Dermis blood vessel endothelial cell (primary cell): ENCODE results near the gene GLCCI1. TPM values are rescaled to one million over a fixed set of nuclear protein-coding genes. Genes with fewer than 3 reads are reported as not detected.
"Not testable (repeated sequence)": the region's sequence is repeated elsewhere in the genome, so short reads cannot be mapped to it uniquely, and the experiment has no call there.

Source experiments
- DNase-seq: peaks from one replicate; pipeline ENCODE4 v3.0.0; 2010
- total RNA-seq: library from RNA; depleted of rRNA; stranded (reverse); fragments of >200 nt; gene quantifications from 2 replicates; pipeline ENCODE4 v1.2.3, GENCODE V29; 2014

Gene GLCCI1
- total RNA-seq, 1 donor from 2014 or later: 0.85 TPM

- DNase-seq: no peak
Observed at GRCh38 chr7:8052824-8053223, 84.2 kb downstream of the GLCCI1 start.

GRCh38 chr7:8056439-8056838 is 87.8 kb downstream of the GLCCI1 start:
- no peak for DNase-seq

GRCh38 chr7:8057566-8057965 is 89.0 kb downstream of the GLCCI1 start:
- DNase-seq: no peak

DNA sequence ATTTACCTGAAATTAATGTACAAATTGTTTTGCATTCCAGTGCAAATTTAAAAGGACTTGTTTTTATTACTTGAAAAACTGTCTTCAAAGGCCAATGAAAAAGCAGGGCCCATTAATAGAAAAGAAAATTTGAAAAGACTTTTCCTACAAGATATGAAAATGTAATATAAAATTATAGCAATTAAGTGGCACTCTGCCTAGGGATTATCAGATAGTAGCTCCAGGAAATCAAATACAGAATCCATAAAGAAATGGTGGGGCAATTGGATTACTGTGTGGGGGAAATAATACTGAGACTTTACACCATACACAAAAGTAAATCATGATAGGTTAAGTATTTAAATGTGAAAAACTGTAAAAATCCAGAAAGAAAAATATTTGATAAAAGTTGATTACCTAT is 89.7 kb downstream of the GLCCI1 start:
- no peak for DNase-seq

DNA sequence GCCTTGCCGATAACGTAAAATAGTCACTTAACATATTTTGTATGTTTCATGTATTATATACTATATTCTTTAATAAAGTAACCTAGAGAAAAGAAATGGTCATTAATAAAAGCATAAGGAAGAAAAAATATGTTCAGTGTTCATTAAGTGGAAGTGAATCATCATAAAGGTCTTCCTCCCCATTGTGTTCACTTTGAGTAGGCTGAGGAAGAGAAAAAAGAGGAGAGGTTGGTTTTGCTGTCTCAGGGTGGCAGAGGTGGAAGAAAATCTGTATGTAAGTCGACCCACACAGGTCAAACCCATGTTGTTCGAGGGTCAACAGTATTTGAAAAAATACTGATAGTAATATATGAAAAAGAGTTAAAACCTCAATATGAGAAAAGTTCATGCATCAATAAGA is 90.3 kb downstream of the GLCCI1 start:
- DNase-seq: peak; percentile 65

GRCh38 chr7:8060241-8060640 is 91.6 kb downstream of the GLCCI1 start:
- no peak for DNase-seq

DNA sequence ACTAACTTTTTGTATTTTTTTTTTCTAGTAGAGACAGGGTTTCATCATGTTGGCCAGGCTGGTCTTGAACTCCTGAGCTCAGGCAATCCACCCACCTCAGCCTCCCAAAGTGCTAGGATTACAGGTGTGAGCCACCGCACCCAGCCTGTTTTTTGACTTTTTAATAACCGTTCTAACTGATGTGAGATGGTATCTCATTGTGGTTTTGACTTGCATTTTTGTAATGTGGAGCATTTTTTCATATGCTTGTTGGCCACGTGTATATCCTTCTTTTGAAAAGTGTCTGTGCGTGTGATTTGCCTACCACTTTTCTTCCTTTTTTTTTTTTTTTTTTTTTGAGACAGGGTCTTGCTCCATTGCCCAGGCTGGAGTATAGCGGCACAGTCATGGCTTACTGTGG is 94.7 kb downstream of the GLCCI1 start:
- DNase-seq: not testable (repeated sequence)

DNA sequence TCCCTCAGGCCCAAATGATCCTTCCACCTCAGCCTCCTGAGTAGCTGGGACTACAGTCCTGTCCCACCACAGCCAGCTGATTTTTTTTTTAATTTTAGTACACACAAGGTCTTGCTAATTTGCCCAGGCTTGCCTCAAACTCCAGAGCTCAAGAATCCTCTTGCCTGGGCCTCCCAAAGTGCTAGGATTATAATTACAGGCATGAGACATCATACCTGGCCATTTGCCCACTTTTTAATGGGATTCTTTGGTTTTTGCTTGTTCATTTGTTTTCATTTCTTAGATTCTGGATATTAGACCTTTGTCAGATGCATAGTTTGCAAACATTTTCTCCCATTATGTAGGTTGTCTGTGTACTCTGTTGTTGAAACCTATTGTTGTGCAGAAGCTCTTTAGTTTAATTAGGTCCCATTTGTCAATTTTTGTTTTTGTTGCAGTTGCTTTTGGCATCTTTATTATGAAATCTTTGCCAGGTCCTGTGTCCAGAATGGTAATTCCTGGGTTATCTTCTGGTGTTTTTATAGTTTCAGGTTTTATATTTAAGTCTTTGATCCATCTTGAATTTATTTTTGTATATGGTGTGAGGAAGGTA is 95.2 kb downstream of the GLCCI1 start:
- peak; percentile 1 for DNase-seq

- DNase-seq: no peak
Observed at GRCh38 chr7:8064828-8065227, 96.2 kb downstream of the GLCCI1 start.

DNA sequence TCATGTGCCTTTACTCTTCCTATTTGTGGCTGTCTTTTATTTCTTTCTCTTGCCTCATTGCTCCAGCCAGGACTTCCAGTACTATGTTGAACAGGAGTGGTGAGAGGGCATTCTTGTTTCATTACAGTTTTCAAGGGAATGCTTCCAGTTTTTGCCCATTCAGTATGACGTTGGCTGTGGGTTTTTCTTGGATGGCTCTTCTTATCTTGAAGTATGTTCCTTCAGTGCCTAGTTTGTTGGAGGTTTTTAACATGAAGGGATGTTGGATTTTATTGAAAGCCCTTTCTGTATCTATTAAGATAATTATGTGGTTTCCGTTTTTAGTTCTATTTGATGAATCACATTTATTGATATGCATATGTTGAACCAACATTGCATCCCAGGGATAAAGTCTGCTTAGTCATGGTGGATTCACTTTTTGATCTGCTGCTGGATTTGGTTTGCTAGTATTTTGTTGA is 96.8 kb downstream of the GLCCI1 start:
- no peak for DNase-seq

DNA sequence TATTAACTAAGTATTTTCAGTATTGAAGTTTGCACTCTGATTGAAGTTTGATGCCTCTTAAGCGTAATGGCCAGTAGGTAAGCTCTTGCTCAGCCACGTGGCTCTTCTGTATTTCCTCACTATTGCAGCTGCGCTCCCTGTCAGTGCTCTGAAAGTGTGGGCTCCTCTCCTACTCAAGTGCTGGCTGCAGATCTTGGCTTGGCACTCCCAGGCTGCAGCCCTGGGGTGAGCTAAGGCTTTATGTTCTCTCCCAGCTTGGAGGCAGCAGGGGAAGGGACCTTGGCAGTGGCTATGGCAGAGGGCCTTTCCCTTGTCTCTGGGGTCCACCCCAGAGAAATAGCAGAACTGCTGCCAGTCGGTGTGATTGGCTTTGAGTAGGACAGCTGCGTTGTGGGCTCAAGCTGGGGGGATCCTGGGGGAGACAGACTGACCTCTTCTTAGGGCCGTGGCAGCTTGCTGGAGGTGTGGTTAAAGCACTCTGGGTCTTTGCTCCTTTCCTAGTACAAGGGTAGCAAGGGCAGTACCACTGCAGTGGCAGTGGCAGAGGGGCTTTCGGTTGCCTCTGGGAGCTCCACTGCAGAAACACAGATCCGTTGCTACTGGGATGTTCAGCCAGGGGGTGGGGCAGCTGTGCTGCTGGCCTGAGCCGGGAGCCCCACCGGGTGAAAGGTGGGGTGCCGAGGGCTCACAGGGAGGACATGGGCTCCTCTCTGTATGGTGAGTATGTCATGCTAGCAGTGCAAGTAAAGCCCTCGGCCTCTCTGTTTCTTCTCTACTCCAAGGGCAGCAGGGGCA is 100.5 kb downstream of the GLCCI1 start:
- DNase-seq: no peak

DNA sequence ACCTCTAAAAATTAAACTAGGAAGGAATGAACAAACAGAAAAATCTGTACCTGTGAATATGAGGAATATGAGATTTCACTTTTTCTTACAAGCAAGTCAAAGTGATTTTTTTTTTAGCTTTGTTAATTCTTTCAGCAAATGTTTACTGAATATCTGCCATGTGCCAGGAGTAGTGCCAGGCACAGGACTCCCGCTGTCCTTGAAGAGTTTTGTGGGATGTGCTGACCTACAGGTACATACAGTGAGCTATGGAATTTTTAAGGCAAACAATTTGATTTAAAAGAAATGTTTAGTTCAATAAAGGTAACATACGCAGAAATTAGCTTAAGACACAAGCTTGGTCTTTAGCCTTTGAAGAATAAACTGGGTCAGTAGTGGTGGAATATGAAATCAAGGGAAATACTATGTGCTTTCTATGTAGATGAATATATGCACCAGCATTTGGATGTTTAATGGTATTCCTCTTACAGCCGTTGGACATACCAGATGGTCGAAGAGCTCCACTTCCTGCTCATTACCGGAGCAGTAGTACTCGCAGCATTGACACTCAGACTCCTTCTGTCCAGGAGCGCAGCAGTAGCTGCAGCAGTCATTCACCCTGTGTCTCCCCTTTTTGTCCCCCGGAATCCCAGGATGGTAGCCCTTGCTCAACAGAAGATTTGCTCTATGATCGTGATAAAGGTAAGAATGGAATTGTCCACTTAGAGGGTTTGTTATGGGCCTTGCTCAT is 102.0 kb downstream of the GLCCI1 start:
- no peak for DNase-seq

DNA sequence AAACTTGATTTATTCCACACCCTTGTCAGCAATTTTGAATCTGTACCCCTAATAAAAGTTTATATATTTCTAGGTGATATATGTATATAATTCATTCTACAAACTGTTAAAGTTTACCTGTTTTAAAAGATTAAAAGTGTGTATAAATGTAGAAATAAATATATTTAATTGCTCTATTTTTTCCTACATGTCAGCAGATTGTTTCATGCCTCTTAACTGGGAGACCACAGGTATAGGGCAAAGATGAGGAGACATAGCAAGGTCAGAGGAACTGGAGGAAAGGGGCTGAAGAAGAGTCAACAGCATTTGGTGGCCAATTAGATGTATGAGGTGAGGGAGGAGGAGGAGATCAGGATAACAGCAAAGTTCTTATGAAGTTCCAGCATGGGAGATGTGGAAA is 109.8 kb downstream of the GLCCI1 start:
- no peak for DNase-seq

GRCh38 chr7:8082762-8083161 is 114.2 kb downstream of the GLCCI1 start:
- no peak for DNase-seq

DNA sequence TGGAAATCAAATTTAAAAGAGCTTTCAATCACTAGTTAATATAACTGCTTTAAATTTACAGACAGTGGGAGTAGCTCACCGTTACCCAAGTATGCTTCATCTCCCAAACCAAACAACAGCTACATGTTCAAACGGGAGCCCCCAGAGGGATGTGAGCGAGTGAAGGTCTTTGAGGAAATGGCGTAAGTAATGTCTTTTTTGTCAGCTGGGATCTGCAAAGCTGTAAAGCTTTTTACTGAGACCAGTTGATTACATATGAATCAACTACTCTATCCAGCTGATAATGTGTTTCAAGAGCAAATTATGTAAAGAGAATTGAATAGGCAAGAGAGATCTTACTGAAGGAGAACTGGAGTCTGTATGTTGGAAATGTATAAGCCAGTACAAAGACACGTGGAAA is 116.2 kb downstream of the GLCCI1 start:
- DNase-seq: no peak

- no peak for DNase-seq
Observed at GRCh38 chr7:8085420-8085819, 116.8 kb downstream of the GLCCI1 start.

- DNase-seq: no peak
Observed at GRCh38 chr7:8086239-8086638, 117.6 kb downstream of the GLCCI1 start.

DNA sequence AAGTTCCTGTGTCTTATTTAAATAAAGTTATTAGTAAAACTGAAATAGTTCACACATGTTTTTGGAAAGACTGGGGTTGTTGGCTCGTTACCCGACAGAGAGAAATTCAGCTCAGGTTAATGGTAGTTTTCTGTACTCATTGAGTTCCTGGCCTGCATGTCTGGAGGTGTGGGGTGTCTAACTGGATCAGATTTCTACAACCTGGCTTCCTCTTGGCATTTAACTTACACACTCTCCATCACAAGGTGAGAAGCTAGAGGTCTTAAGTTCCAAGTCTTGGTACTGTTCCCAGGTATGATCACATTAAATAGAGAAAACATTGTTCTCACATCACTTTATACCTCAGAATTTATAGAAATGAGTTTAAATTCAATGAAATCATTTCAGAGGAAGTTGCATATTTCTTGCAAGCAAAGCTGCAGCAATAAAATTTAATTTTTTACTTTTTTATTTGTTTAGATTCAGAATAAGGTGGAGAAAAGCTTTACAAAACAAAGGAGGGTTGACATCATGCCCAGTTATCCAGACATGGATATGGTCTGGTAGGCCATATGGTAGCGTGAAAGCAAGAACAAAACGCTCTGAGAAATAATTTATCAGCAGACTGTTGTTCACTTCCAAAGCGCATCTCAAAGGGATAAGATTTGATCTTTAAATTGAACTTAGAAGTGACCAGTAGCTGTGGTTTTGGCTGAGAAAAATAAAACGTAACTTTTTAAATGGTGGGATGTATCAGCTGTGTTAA is 120.6 kb downstream of the GLCCI1 start:
- DNase-seq: no peak

DNA sequence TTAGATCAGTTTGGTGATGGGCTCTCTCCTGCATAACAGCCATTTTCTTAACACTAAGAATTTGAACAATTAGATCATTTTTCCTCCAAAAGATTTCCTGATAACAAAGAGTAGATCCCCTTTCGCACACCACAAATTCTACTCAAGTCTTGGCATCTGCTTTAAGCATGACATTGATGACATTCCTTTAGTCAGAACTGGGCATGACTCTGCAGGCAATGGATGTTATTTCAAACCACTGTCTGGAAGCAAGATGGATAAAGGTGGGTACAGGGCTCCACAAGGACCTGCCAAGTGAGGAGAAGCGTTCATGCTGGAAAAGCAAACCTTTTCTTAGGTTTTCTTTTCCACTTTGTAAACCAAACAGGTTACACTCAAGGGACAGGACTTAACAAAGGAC is 123.5 kb downstream of the GLCCI1 start:
- no peak for DNase-seq

GRCh38 chr7:8094164-8095140 is 125.9 kb downstream of the GLCCI1 start:
- DNase-seq: no peak

GRCh38 chr7:8101292-8101691 is 132.7 kb downstream of the GLCCI1 start:
- not testable (repeated sequence) for DNase-seq

GRCh38 chr7:8103282-8103681 is 134.7 kb downstream of the GLCCI1 start:
- no peak for DNase-seq
